IMR-90 (cell line): ENCODE results near the gene IDS. TPM values are rescaled to one million over a fixed set of nuclear protein-coding genes. Genes with fewer than 3 reads are reported as not detected.

Source experiments
- ATAC-seq: fragments of 200-7000 bp; cut with Tn5 transposase; 2 replicates; pipeline ENCODE4 v1.9.1; 2020; ENCODE audit warnings: low read depth, mild to moderate bottlenecking, moderate library complexity
- BruUV-seq: library from RNA; stranded (reverse); fragments of 400-500 nt; replicated peaks from 2 replicates; lab custom pipeline; 2021; lab: Mats Ljungman, UMichigan
- CTCF ChIA-PET: fragments of 300-600 bp; formaldehyde crosslinking; extraction: SDS; loops from one replicate; lab custom pipeline; 2021; ENCODE audit warnings: antibody characterized with exemption; lab: Yijun Ruan, JAX
- POLR2A ChIA-PET: fragments of 300-600 bp; sonication (Branson Sonifier 250); formaldehyde crosslinking; loops from one replicate; lab custom pipeline; 2022; ENCODE audit warnings: antibody characterized with exemption; ENCODE audit not compliant: unreplicated experiment; lab: Charles Lee
- DNase-seq: peaks from one replicate; pipeline ENCODE4 v3.0.0; 2013
- H2AFZ ChIP-seq: replicated peaks from 2 replicates; pipeline ENCODE3; 2013; ENCODE audit warnings: low read length, mild to moderate bottlenecking; ENCODE audit not compliant: poor library complexity
- H2AK5ac ChIP-seq: 2 replicates; pipeline ENCODE4 v1.6.1; 2013; ENCODE audit warnings: low read depth, low read length, inconsistent platforms
- H2AK9ac ChIP-seq: replicated peaks from 2 replicates; pipeline ENCODE3; 2013; ENCODE audit warnings: mild to moderate bottlenecking, low read depth, low read length, moderate library complexity; ENCODE audit not compliant: poor library complexity
- H2BK120ac ChIP-seq: 2 replicates; pipeline ENCODE4 v1.6.1; 2013; ENCODE audit warnings: low read depth, low read length, inconsistent platforms
- H2BK15ac ChIP-seq: 3 replicates; pipeline ENCODE4 v1.6.1; 2013; ENCODE audit warnings: low read depth, low read length, inconsistent platforms
- H2BK20ac ChIP-seq: 2 replicates; pipeline ENCODE4 v1.6.1; 2013; ENCODE audit warnings: low read depth, mild to moderate bottlenecking, inconsistent platforms, low read length, moderate library complexity
- H2BK5ac ChIP-seq: 2 replicates; pipeline ENCODE4 v1.6.1; 2013; ENCODE audit warnings: mild to moderate bottlenecking, low read depth, low read length, inconsistent platforms; ENCODE audit not compliant: poor library complexity, severe bottlenecking
- H3K14ac ChIP-seq: replicated peaks from 2 replicates; pipeline ENCODE4 v1.6.1; 2013; ENCODE audit warnings: low read depth, low read length, inconsistent platforms
- H3K18ac ChIP-seq: 2 replicates; pipeline ENCODE4 v1.6.1; 2013; ENCODE audit warnings: low read depth, low read length, control low read depth
- H3K23ac ChIP-seq: 2 replicates; pipeline ENCODE4 v1.6.1; 2013; ENCODE audit warnings: low read depth, low read length, inconsistent platforms
- H3K27ac ChIP-seq: 2 replicates; pipeline ENCODE4 v1.5.1; 2013; ENCODE audit warnings: mild to moderate bottlenecking, control low read depth, low read length; ENCODE audit not compliant: insufficient read depth
- H3K27me3 ChIP-seq: 2 replicates; pipeline ENCODE4 v1.6.1; 2013; ENCODE audit warnings: low read length; ENCODE audit not compliant: control insufficient read depth, insufficient read depth
- H3K36me3 ChIP-seq: 2 replicates; pipeline ENCODE4 v1.6.1; 2013; ENCODE audit warnings: low read length, mixed read lengths; ENCODE audit not compliant: control insufficient read depth, insufficient read depth
- H3K4ac ChIP-seq: 2 replicates; pipeline ENCODE4 v1.6.1; 2013; ENCODE audit warnings: low read depth, low read length, inconsistent platforms
- H3K4me1 ChIP-seq: 2 replicates; pipeline ENCODE4 v1.6.1; 2013; ENCODE audit warnings: low read length, mixed read lengths; ENCODE audit not compliant: control insufficient read depth, insufficient read depth
- H3K4me2 ChIP-seq: 2 replicates; pipeline ENCODE4 v1.6.1; 2013; ENCODE audit warnings: low read depth, mild to moderate bottlenecking, control low read depth, low read length, moderate library complexity
- H3K4me3 ChIP-seq: 2 replicates; pipeline ENCODE4 v1.5.1; 2013; ENCODE audit warnings: low read depth, mild to moderate bottlenecking, control low read depth, low read length, moderate library complexity; ENCODE audit not compliant: insufficient read depth
- H3K56ac ChIP-seq: 2 replicates; pipeline ENCODE4 v1.6.1; 2013; ENCODE audit warnings: low read length, inconsistent platforms; ENCODE audit not compliant: insufficient read depth; ENCODE audit errors: extremely low read depth
- H3K79me1 ChIP-seq, 2 experiments: 2 replicates each; pipeline ENCODE4 v1.6.1; 2013; ENCODE audit warnings: low read length in 2 of 2, inconsistent platforms in 1 of 2, low read depth in 1 of 2
- H3K9ac ChIP-seq: 2 replicates; pipeline ENCODE4 v1.6.1; 2013; ENCODE audit warnings: low read depth, low read length, control low read depth
- H3K9me1 ChIP-seq: 2 replicates; pipeline ENCODE4 v1.6.1; 2013; ENCODE audit warnings: low read length, inconsistent platforms; ENCODE audit not compliant: insufficient read depth
- H3K9me3 ChIP-seq: 2 replicates; pipeline ENCODE4 v1.6.1; 2013; ENCODE audit warnings: low read length; ENCODE audit not compliant: control insufficient read depth, insufficient read depth
- H4K20me1 ChIP-seq: 2 replicates; pipeline ENCODE4 v1.6.1; 2013; ENCODE audit warnings: low read length, inconsistent platforms; ENCODE audit not compliant: insufficient read depth
- H4K5ac ChIP-seq: 2 replicates; pipeline ENCODE4 v1.6.1; 2013; ENCODE audit warnings: mild to moderate bottlenecking, low read depth, low read length, control low read depth
- H4K8ac ChIP-seq, 2 experiments: 2 replicates each; pipeline ENCODE4 v1.6.1; 2013; ENCODE audit warnings: low read depth in 2 of 2, low read length in 2 of 2, control low read depth in 1 of 2, inconsistent platforms in 1 of 2
- H4K91ac ChIP-seq: 2 replicates; pipeline ENCODE4 v1.6.1; 2013; ENCODE audit warnings: low read depth, low read length, inconsistent platforms; ENCODE audit not compliant: insufficient read depth
- BHLHE40 ChIP-seq: fragments of 150-350 bp; IDR thresholded peaks from 2 replicates; pipeline ENCODE4 v1.6.1; 2016; ENCODE audit warnings: mild to moderate bottlenecking, low read depth, low read length
- CEBPB ChIP-seq: IDR thresholded peaks from 2 replicates; pipeline ENCODE4 v1.6.1; 2012; ENCODE audit warnings: low read depth, low read length, improper control_type of control experiment
- CHD1 ChIP-seq: IDR thresholded peaks from 2 replicates; pipeline ENCODE4 v1.6.1; 2012; ENCODE audit warnings: low read depth, low read length, improper control_type of control experiment
- FOS ChIP-seq: fragments of 150-350 bp; IDR thresholded peaks from 2 replicates; pipeline ENCODE4 v1.6.1; 2016; ENCODE audit warnings: low read depth, low read length
- MAFK ChIP-seq: IDR thresholded peaks from 2 replicates; pipeline ENCODE4 v1.6.1; 2012; ENCODE audit warnings: low read depth, low read length, improper control_type of control experiment
- MAZ ChIP-seq: IDR thresholded peaks from 2 replicates; pipeline ENCODE4 v1.6.1; 2012; ENCODE audit warnings: low read depth, mild to moderate bottlenecking, low read length, improper control_type of control experiment, moderate library complexity, borderline replicate concordance
- MXI1 ChIP-seq: IDR thresholded peaks from 2 replicates; pipeline ENCODE4 v1.6.1; 2012; ENCODE audit warnings: low read depth, mild to moderate bottlenecking, low read length, moderate library complexity, borderline replicate concordance
- NFE2L2 ChIP-seq: fragments of 150-350 bp; IDR thresholded peaks from 2 replicates; pipeline ENCODE4 v1.6.1; 2016; ENCODE audit warnings: low read depth, mild to moderate bottlenecking, low read length
- POLR2A ChIP-seq: IDR thresholded peaks from 2 replicates; pipeline ENCODE4 v1.6.1; 2012; ENCODE audit warnings: mild to moderate bottlenecking, low read depth, low read length
- RAD21 ChIP-seq: IDR thresholded peaks from 2 replicates; pipeline ENCODE4 v1.6.1; 2012; ENCODE audit warnings: low read length, improper control_type of control experiment
- RCOR1 ChIP-seq: IDR thresholded peaks from 2 replicates; pipeline ENCODE4 v1.6.1; 2012; ENCODE audit warnings: mild to moderate bottlenecking, low read length, improper control_type of control experiment; ENCODE audit not compliant: insufficient replicate concordance
- RFX5 ChIP-seq: IDR thresholded peaks from 2 replicates; pipeline ENCODE4 v1.8.0; 2012; ENCODE audit warnings: low read depth, mild to moderate bottlenecking, low read length, moderate library complexity
- SMC3 ChIP-seq: fragments of 150-350 bp; IDR thresholded peaks from 2 replicates; pipeline ENCODE4 v1.6.1; 2016; ENCODE audit warnings: low read depth, mild to moderate bottlenecking, antibody characterized with exemption, low read length, moderate library complexity
- WGBS, 2 experiments: methylation state at CpG; one replicate each; pipeline versions ENCODE4 v1.1.5 to v1.1.7; 2013; ENCODE audit warnings: missing lambda C conversion rate in 2 of 2; ENCODE audit not compliant: insufficient read length in 1 of 2; ENCODE audit errors: extremely low coverage in 2 of 2; 5-methylcytosine and 5-hydroxymethylcytosine counted together
- dilution Hi-C: fragments of 300-500 bp; cut with HindIII; formaldehyde crosslinking; loops from one replicate; pipeline ENCODE4 v1.14.3; 2018; ENCODE audit warnings: low sequenced_read_pairs; ENCODE audit not compliant: unreplicated experiment
- in situ Hi-C: fragments of 300-500 bp; cut with MboI; formaldehyde crosslinking; loops from 3 replicates; pipeline ENCODE4 v1.14.3; 2019; ENCODE audit warnings: low sequenced_read_pairs, inconsistent platforms, mixed read lengths
- intact Hi-C: fragments of 100-400 bp; cut with micrococcal nuclease; formaldehyde crosslinking; loops from 2 replicates; pipeline ENCODE4 v1.10.0; 2022
- polyA plus RNA-seq, 3 experiments: library from polyadenylated mRNA; depleted of rRNA; stranded (reverse); fragments of >200 nt; gene quantifications; 2 replicates each; pipeline ENCODE4 v1.2.3, GENCODE V29; 2012; ENCODE audit warnings: low replicate concordance in 1 of 3
- total RNA-seq: library from RNA; depleted of rRNA; stranded (reverse); fragments of >200 nt; gene quantifications from 2 replicates; pipeline ENCODE4 v1.2.3, GENCODE V29; 2012
- TF ChIP-seq, protein P1 (sequence below): fragments of 150-350 bp; IDR thresholded peaks from 2 replicates; pipeline ENCODE4 v1.6.1; 2016; ENCODE audit warnings: low read depth, mild to moderate bottlenecking, low read length, moderate library complexity, borderline replicate concordance
- TF ChIP-seq, protein P2 (sequence below): conservative IDR thresholded peaks from 2 replicates; pipeline ENCODE4 v1.5.1; 2012; ENCODE audit warnings: mild to moderate bottlenecking, low read depth, low read length, improper control_type of control experiment
- TF ChIP-seq, protein P3 (sequence below): fragments of 150-350 bp; IDR thresholded peaks from 2 replicates; pipeline ENCODE4 v1.6.1; 2017; ENCODE audit warnings: mild to moderate bottlenecking, antibody characterized with exemption, low read length, low read depth

The IDS gene
- total and polyA plus RNA-seq, 2 of the 4 experiments (the other 2 are of a cell fraction), result 26.3 to 56.9 TPM

DNA sequence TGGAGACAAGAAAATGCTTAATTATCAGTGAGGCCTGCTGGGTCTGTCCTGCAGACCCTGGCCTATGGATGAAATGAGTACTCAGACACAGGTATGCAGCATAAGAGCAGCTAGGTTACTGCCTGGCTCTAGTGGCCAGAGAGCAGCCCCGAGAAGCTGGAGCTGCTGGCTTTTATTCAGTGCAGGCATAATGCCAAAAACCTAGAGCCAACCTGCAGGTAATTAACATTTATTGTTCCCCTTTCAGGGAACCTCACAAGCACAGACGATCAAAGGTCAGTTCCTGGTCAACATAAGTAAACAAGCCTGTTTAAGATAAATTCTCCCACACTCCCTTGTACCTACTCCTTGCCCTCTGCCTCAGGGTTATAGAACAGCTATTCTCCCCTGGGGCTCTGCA lies 13.3 kb downstream of the IDS start:
- no peaks in the 10 kb centered on the region for H3K9me3 ChIP-seq
- no peak overlapping the region for H3K56ac ChIP-seq
- intact Hi-C loops, result no loop called here
- H3K4me2 ChIP-seq, result no peak overlapping the region
- ChIA-PET POLR2A (no interaction called here), CTCF (no interaction called here)
- peaks cover 25% of the 10 kb centered on the region for H3K36me3 ChIP-seq
- H4K8ac ChIP-seq, result no peak overlapping the region
- H2BK15ac ChIP-seq, result no peak overlapping the region
- H2BK20ac ChIP-seq, result no peak overlapping the region
- ATAC-seq, result no peak
- no peak overlapping the region for H3K14ac ChIP-seq
- no peaks in the 10 kb centered on the region for H3K4me1 ChIP-seq
- H3K9me1 ChIP-seq, result no peaks in the 10 kb centered on the region; the same call in 1 of the 2 replicates
- H2AFZ ChIP-seq, result no peak overlapping the region
- in situ Hi-C loops, result no loop called here
- no TSS peak for BruUV-seq
- H3K27ac ChIP-seq, result no peak overlapping the region
- no peak for TF ChIP-seq MAZ
- TF ChIP-seq POLR2A, result no peak
- no peak for TF ChIP-seq RCOR1
- TF ChIP-seq CEBPB, result no peak
- TF ChIP-seq, protein P1, sequence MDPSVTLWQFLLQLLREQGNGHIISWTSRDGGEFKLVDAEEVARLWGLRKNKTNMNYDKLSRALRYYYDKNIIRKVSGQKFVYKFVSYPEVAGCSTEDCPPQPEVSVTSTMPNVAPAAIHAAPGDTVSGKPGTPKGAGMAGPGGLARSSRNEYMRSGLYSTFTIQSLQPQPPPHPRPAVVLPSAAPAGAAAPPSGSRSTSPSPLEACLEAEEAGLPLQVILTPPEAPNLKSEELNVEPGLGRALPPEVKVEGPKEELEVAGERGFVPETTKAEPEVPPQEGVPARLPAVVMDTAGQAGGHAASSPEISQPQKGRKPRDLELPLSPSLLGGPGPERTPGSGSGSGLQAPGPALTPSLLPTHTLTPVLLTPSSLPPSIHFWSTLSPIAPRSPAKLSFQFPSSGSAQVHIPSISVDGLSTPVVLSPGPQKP, result no peak
- TF ChIP-seq, protein P2, sequence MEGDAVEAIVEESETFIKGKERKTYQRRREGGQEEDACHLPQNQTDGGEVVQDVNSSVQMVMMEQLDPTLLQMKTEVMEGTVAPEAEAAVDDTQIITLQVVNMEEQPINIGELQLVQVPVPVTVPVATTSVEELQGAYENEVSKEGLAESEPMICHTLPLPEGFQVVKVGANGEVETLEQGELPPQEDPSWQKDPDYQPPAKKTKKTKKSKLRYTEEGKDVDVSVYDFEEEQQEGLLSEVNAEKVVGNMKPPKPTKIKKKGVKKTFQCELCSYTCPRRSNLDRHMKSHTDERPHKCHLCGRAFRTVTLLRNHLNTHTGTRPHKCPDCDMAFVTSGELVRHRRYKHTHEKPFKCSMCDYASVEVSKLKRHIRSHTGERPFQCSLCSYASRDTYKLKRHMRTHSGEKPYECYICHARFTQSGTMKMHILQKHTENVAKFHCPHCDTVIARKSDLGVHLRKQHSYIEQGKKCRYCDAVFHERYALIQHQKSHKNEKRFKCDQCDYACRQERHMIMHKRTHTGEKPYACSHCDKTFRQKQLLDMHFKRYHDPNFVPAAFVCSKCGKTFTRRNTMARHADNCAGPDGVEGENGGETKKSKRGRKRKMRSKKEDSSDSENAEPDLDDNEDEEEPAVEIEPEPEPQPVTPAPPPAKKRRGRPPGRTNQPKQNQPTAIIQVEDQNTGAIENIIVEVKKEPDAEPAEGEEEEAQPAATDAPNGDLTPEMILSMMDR, result no peak
- TF ChIP-seq SMC3, result no peak
- no peak for TF ChIP-seq FOS
- TF ChIP-seq CHD1, result no peak
- TF ChIP-seq, protein P3, sequence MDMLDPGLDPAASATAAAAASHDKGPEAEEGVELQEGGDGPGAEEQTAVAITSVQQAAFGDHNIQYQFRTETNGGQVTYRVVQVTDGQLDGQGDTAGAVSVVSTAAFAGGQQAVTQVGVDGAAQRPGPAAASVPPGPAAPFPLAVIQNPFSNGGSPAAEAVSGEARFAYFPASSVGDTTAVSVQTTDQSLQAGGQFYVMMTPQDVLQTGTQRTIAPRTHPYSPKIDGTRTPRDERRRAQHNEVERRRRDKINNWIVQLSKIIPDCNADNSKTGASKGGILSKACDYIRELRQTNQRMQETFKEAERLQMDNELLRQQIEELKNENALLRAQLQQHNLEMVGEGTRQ, result no peak
- TF ChIP-seq NFE2L2, result no peak
- no peak for TF ChIP-seq RFX5
- TF ChIP-seq RAD21, result no peak
- TF ChIP-seq MAFK, result no peak
- TF ChIP-seq BHLHE40, result no peak
- TF ChIP-seq MXI1, result no peak
- H2AK5ac ChIP-seq, result no peak overlapping the region
- no peak for DNase-seq
- H3K4ac ChIP-seq, result no peak overlapping the region
- H3K79me1 ChIP-seq, result no peaks in the 10 kb centered on the region; a peak in 1 of 4 replicates
- H2AK9ac ChIP-seq, result no peak overlapping the region
- H4K91ac ChIP-seq, result no peak overlapping the region
- WGBS, 2 experiments, result 29% methylated on average over 1 of the region's 2 CpGs; no CpG with 5 or more reads in 1 of the 2 experiments
- no peak overlapping the region for H3K9ac ChIP-seq
- no peak overlapping the region for H2BK120ac ChIP-seq
- no peak overlapping the region for H3K18ac ChIP-seq
- H4K5ac ChIP-seq, result no peak overlapping the region
- H3K23ac ChIP-seq, result no peak overlapping the region
- H4K20me1 ChIP-seq, result no peaks in the 10 kb centered on the region
- dilution Hi-C loops, result no loop called here
- H3K4me3 ChIP-seq, result no peak overlapping the region
- H2BK5ac ChIP-seq, result no peak overlapping the region
- no peaks in the 10 kb centered on the region for H3K27me3 ChIP-seq
